SK-N-SH (cell line): Measurements from ENCODE around the gene FRY.

ENCODE experiments used
- FOXM1 ChIP-seq: IDR thresholded peaks from 2 replicates; pipeline ENCODE4 v1.4.0; 2012; ENCODE audit warnings: low read depth, mild to moderate bottlenecking
- SIN3A ChIP-seq: IDR thresholded peaks from 2 replicates; pipeline ENCODE4 v1.6.1; 2012; ENCODE audit warnings: low read depth, mild to moderate bottlenecking, low read length, moderate library complexity, borderline replicate concordance
- TEAD4 ChIP-seq: IDR thresholded peaks from 2 replicates; pipeline ENCODE4 v1.4.0; 2012; ENCODE audit warnings: mild to moderate bottlenecking, borderline replicate concordance; ENCODE audit not compliant: insufficient read depth
- YY1 ChIP-seq: IDR thresholded peaks from 2 replicates; pipeline ENCODE4 v1.4.0; 2012; ENCODE audit warnings: low read depth, mild to moderate bottlenecking
- TF ChIP-seq, protein P1 (sequence below): IDR thresholded peaks from 2 replicates; pipeline ENCODE4 v1.4.0; 2012; ENCODE audit warnings: low read depth
- TF ChIP-seq, protein P2 (sequence below): fragments of 200-600 bp; sonication (generic); IDR thresholded peaks from 2 replicates; pipeline ENCODE4 v1.6.1; 2017; ENCODE audit warnings: antibody characterized with exemption, mild to moderate bottlenecking, moderate library complexity
- TF ChIP-seq, protein P3 (sequence below): IDR thresholded peaks from 2 replicates; pipeline ENCODE4 v1.4.0; 2012; ENCODE audit warnings: low read depth, borderline replicate concordance

- TF ChIP-seq, protein P1, sequence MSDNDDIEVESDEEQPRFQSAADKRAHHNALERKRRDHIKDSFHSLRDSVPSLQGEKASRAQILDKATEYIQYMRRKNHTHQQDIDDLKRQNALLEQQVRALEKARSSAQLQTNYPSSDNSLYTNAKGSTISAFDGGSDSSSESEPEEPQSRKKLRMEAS: no peak
- TF ChIP-seq, protein P2, sequence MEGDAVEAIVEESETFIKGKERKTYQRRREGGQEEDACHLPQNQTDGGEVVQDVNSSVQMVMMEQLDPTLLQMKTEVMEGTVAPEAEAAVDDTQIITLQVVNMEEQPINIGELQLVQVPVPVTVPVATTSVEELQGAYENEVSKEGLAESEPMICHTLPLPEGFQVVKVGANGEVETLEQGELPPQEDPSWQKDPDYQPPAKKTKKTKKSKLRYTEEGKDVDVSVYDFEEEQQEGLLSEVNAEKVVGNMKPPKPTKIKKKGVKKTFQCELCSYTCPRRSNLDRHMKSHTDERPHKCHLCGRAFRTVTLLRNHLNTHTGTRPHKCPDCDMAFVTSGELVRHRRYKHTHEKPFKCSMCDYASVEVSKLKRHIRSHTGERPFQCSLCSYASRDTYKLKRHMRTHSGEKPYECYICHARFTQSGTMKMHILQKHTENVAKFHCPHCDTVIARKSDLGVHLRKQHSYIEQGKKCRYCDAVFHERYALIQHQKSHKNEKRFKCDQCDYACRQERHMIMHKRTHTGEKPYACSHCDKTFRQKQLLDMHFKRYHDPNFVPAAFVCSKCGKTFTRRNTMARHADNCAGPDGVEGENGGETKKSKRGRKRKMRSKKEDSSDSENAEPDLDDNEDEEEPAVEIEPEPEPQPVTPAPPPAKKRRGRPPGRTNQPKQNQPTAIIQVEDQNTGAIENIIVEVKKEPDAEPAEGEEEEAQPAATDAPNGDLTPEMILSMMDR: no peak
- TF ChIP-seq, protein P3, sequence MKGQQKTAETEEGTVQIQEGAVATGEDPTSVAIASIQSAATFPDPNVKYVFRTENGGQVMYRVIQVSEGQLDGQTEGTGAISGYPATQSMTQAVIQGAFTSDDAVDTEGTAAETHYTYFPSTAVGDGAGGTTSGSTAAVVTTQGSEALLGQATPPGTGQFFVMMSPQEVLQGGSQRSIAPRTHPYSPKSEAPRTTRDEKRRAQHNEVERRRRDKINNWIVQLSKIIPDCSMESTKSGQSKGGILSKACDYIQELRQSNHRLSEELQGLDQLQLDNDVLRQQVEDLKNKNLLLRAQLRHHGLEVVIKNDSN: no peak
- TF ChIP-seq FOXM1: no peak
- TF ChIP-seq SIN3A: no peak
- no peak for TF ChIP-seq YY1
- no peak for TF ChIP-seq TEAD4
These were observed 32.2 kb downstream of the FRY start for GRCh38 chr13:32063619-32064233.
